GM12873 (cell line): ENCODE measurements around the gene TSKS.

ENCODE experiments used
- TF ChIP-seq, protein P1 (sequence below): IDR thresholded peaks from 2 replicates; pipeline ENCODE4 v1.5.1; 2012; ENCODE audit warnings: low read depth, mild to moderate bottlenecking, moderate library complexity, low read length, control low read depth; ENCODE audit not compliant: insufficient read depth; ENCODE audit errors: missing control alignments

TSKS gene

DNA sequence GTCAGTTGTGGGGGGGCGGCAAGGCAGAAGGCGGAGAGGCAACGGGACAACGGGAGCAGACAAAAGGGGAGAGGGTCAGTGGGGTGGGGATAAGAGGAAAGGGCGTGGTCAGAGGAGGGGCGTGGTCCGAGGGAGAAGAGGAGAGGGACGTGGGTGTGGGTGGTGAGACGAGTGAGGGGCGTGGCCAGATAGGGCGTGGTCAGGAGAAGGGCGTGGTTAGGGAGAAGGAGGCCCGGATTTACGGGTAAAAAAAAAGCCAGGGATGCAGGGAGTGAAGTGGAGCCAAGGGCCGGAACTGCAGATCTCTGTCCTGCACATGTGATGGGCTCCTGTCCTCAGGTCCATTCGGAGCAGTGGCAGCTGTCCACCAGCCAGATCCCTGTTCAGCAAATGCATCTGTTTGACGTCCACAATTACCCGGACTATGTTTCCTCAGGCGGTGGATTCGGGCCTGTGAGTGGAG lies 50.7 kb downstream of the TSKS start:
- TF ChIP-seq, protein P1, sequence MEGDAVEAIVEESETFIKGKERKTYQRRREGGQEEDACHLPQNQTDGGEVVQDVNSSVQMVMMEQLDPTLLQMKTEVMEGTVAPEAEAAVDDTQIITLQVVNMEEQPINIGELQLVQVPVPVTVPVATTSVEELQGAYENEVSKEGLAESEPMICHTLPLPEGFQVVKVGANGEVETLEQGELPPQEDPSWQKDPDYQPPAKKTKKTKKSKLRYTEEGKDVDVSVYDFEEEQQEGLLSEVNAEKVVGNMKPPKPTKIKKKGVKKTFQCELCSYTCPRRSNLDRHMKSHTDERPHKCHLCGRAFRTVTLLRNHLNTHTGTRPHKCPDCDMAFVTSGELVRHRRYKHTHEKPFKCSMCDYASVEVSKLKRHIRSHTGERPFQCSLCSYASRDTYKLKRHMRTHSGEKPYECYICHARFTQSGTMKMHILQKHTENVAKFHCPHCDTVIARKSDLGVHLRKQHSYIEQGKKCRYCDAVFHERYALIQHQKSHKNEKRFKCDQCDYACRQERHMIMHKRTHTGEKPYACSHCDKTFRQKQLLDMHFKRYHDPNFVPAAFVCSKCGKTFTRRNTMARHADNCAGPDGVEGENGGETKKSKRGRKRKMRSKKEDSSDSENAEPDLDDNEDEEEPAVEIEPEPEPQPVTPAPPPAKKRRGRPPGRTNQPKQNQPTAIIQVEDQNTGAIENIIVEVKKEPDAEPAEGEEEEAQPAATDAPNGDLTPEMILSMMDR = no peak

DNA sequence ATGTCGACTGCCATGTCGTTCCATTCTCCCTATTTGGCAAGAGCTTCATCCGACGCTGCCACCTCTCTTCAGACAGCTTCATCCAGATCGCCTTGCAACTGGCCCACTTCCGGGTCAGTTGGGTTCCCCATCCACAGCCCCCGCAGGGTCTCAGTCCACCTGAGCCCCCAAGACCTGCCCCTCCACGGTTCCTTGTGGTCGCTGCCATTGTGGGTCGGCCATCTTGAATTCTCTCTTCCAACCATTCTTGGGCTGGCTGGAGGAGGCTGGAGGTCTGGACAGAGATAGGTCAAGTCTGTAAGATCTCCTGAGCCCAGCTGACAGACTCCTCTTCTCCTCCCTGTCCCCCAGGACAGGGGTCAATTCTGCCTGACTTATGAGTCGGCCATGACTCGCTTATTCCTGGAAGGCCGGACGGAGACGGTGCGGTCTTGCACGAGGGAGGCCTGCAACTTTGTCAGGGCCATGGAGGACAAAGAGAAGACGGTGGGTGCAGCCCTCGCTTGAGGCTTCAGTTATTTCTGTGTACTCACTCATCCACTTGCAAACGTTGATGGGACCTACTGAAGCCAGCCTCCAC lies 52.6 kb downstream of the TSKS start:
- TF ChIP-seq, protein P1 = no peak

DNA sequence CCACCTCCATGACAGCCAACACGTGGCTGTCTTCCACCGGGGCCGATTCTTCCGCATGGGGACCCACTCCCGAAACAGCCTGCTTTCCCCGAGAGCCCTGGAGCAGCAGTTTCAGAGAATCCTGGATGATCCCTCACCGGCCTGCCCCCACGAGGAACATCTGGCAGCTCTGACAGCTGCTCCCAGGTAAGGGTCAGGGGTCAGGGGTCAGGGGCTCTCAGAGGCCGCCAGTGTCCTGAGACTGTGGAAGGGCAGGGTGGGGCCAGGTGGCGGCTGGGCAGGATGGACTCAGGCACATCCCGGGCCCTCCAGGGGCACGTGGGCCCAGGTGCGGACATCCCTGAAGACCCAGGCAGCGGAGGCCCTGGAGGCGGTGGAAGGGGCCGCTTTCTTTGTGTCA lies 57.2 kb downstream of the TSKS start:
- TF ChIP-seq, protein P1 = no peak

DNA sequence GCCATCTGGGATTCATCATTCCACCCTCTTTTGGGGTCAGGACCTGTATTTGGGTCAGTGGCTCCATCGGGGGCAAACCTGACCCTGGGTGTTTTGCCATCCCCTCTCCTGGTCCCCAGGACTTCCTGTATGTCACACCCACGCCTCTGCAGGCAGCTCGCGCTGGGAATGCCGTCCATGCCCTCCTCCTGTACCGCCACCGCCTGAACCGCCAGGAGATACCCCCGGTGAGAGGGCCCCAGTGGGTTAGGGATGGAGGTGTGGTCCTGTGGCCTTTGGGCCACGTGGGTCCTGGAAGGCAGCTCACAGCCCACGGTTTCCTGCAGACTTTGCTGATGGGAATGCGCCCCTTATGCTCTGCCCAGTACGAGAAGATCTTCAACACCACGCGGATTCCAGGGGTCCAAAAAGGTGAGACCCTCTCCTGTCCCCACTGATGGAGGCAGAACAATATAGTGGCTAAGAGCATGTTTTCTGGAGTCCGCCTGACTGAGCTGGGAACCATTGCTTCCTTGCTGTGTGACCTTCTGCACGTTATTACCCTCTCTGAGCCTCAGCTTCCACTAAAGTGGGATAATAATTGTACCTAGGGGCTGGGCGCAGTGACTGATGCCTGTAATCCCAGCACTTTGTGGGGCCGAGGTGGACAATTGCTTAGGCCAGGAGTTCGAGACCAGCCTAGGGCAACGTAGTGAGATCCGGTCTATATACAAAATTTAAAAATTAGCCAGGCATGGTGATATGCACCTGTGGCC lies 58.0 kb downstream of the TSKS start:
- TF ChIP-seq, protein P1 = no peak

DNA sequence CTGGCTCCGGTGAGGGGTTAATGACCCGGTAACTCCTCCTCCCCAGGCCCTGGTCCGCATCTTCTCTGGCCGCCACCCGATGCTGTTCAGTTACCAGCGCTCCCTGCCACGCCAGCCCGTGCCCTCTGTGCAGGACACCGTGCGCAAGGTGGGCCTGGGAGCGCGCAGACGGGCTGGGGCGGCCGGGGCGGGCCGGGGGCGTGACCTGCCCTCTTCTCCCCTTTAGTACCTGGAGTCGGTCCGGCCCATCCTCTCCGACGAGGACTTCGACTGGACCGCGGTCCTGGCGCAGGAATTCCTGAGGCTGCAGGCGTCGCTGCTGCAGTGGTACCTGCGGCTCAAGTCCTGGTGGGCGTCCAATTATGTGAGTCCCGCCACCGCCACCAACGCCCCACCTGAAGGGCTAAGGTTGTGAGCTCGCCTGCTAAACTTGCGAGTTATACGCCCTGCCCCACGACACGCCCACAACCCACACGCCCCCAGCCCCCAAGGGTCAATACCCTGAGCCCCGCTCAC lies 61.8 kb downstream of the TSKS start:
- TF ChIP-seq, protein P1 = no peak

DNA sequence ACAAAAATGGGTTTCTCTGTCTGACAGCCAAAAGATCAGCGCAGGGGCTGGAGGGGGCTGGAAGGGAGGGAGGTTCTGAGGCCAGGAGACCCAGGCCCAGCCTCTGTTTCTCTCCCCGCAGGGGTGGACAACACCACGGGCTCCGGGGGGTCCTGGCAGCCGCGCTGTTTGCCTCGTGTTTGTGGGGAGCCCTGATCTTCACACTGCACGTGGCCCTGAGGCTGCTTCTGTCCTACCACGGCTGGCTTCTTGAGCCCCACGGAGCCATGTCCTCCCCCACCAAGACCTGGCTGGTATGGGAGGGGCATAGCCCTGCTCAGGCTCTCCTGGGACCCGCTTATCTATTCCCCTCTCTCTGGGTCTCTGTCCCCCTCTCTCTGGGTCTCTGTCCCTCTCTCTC lies 62.5 kb downstream of the TSKS start:
- TF ChIP-seq, protein P1 = no peak

DNA sequence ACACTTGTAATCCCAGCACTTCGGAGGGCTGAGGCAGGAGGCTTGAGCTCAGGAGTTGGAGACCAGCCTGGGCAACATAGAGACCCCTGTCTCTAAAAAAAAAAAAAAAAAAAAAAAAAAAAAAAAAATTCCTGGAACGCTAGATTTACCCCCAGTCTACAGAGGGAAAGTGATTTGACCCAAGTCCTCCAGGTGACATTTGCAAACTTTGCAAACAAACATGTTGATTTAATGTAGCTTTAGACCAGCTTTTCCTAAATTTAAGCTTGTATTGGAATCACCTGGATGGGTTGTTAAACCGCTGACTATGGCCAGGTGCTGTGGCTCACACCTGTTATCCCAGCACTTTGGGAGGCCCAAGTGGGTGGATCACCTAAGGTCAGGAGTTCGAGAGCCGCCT lies 63.7 kb downstream of the TSKS start:
- TF ChIP-seq, protein P1 = no peak
